ENCODE results near the gene PNPLA8.

GRCh38 chr7:108484137-108484536 lies 41.8 kb downstream of the PNPLA8 start:
- TF ChIP-seq CTCF (conservative IDR thresholded peaks at IDR 0.05) = no peak
- no peak for TF ChIP-seq EZH2 (IDR thresholded peaks at IDR 0.05; ENCODE audit: low read depth)
